HPDE6-E6E7 (cell line): ENCODE data around the gene IQCF6.
"Not testable (repeated sequence)": the region's sequence is repeated elsewhere in the genome, so short reads cannot be mapped to it uniquely, and the experiment has no call there.

Source experiments
- DNase-seq: peaks from one replicate; pipeline ENCODE4 v3.0.0; 2011; ENCODE audit warnings: missing footprints; ENCODE audit errors: extremely low spot score

Gene IQCF6

DNA sequence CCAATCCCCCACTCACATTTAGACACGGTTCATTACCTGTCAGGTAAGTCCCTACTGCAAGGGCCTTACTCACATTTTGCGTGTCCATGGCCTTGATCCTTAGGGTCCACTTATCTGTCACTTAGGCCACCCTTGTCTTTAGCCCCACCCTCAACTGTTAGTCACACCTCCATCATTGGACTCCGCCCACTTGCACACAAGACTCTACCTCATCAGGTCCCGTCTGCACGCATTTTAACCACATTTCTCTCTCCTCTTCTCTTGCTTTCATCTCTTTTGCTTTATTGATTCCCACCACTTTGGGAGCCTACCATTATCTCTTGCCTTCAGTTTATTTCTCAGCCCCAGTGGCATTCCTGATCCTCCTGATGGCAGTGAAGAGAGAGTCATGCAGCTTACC is at the start of gene IQCF6:
Gene IQCF6 (minus strand): TSS at position 101 of the 400 bp plus-strand sequence. CDS start 13 bp downstream, at position 88.
- no peak for DNase-seq

DNA sequence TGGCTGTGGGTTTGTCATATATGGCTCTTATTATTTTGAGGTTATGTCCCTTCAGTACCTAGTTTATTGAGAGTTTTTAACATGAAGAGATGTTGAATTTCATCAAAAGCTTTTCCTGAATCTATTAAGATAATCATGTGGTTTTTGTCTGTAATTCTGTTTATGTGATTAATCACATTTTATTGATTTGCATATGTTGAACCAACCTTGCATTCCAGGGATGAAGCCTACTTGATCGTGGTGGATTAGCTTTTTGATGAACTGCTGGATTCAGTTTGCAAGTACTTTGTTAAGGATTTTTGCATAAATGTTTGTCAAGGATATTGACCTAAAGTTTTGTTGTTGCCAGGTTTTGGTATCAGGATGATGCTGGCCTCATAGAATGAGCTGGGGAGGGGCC is 49.3 kb upstream of the IQCF6 start:
- DNase-seq: no peak

- no peak for DNase-seq
Measured at GRCh38 chr3:51819709-51820406, 40.8 kb upstream of the IQCF6 start.

GRCh38 chr3:51819151-51819550 is 40.1 kb upstream of the IQCF6 start:
- DNase-seq: no peak

DNA sequence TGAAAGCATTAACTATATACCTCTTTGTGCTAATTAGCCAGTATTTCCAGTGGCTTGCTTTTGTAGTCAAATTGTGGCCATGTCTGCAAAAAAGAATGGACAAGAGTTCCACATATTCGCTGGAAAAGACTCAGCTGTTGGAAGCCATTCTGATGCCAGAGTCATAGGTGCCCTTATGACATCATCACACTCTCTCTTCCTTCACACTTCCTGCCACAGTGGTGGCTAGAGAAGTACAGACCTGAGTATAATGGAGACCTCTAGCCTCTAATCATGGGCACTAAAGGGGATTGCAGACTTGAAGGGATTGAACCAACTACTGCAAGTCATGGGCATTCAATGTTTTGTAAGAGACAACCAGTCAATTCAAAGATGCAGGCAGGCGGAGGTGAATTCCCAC is 38.3 kb upstream of the IQCF6 start:
- no peak for DNase-seq

GRCh38 chr3:51816723-51817122 is 37.7 kb upstream of the IQCF6 start:
- DNase-seq: no peak

GRCh38 chr3:51815614-51816013 is 36.6 kb upstream of the IQCF6 start:
- DNase-seq: no peak

DNA sequence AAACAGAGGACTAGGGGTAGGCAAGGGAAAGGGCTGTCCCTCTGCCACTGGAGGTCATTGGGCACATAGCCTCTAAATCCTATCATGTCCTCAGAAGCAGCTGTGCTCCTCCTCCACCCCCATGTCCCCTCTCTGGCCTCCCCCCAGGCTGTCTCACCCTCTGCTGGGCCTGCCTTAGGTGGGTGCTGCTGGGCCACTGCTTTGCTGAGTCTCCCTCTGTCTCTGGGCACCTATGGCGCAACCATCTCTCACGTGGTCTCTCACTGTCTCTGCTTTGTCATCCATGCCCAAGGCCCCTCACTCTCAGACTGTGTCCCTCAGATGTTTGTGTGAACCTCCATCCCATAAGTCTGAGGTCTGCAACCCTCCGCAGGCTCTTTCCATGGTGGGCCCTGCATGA is 35.0 kb upstream of the IQCF6 start:
- no peak for DNase-seq

DNA sequence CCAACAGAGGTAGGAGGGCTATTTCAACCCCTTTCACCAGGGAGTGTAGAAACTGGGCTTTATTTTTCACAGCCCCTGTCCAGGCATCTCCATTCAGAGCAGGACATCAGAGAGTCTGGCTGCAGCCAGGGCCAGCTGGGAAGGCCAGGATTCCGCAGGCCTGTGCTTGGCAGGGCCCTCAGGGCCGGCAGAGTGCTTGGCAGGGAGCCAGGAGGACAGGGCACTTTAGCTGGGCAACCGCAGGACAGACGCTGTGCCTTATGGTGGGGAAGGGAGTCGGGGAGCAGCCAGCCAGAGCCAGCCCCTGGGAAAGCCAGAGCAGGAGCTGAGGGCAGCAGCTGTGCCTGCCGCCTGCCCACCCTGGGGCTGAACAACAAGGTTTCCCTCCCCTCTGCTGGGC is 34.5 kb upstream of the IQCF6 start:
- no peak for DNase-seq

DNA sequence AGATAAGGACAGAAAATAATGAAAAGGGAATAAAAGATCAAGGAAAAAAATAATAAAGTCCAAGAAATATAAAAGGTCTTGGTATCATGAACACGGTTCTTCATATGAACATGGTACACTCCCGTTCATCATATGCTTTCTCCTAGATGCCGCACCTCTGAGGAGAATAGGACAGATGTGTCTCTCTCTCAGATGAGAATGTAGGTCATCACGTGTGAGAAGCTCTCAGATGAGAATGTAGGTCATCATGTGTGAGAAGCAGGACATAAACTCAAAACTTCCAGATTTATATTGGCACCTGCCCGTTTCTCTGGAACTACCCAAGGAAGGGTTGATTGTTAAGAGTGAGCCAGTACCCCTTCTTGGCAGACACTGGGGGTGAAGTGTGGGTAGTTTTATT is 29.9 kb upstream of the IQCF6 start:
- no peak for DNase-seq

DNA sequence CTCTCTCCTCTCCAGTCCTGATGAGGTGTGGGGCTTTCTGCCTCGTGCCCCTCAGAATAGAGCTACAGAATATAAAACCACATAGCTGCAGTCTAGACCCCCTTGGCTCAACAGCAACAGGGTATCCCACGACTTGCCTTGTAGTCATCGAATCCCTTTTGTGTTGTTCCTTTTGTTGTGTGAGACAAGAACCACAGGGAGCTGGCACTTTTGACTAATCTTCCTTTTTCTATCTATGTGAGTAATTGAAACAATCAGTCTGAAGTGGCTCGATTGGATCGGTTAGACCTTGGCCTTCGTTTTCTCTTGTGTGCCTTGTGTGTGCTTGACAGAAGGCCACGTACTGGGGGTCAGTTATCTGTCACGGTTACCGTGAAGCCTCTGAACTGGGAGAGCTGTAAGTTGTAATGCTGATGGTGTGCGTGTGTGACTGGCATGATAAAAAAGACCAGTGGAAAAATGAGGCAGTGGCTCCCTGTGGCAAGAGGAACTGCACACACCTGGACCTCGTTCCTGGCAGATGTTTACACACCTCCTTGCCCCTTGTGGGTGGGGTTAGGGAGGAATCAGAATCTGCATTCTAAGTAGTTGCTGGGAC is 23.2 kb upstream of the IQCF6 start:
- DNase-seq: no peak

GRCh38 chr3:51800750-51801125 is 21.7 kb upstream of the IQCF6 start:
- DNase-seq: no peak

DNA sequence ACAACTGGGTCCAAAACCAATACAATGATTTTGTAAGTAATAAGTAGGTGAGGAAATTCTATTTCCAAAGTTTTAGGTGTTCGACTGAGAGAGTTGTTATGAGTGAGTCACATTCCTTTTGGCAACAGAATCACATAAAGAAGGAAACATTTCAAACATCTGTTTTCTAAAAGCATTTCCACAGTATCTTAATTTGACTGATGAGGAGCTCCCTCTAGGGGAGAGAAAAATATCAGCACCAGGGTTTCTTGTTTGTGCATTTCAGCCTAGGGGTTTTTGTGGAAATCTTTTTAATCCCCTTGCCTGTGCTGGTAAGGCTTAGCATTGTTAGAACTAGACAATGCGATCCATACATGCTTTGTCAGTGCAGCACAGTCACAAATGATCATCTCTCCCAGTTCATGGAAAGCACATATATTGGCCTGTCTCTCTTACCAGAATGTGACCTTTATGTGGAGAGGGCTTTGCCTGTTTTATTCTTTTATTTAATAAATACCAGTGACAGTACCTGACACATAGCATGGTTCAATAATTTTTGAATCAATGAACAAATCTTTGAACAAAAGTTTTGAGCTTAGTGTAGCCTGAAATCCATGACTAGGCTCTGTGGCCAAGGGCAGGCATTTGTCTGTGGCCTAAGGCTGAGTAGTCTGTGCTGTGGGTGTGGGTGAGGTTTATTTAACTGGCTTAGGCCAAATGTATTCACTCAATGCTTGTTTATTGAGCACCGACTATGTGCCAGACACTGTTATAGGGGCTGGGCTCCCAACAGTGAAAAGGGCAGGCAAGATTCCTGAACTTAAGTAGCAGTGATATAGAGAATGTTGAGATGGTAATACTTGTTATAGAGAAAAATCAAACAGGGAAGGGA is 21.1 kb upstream of the IQCF6 start:
- peak; percentile 15 for DNase-seq

DNA sequence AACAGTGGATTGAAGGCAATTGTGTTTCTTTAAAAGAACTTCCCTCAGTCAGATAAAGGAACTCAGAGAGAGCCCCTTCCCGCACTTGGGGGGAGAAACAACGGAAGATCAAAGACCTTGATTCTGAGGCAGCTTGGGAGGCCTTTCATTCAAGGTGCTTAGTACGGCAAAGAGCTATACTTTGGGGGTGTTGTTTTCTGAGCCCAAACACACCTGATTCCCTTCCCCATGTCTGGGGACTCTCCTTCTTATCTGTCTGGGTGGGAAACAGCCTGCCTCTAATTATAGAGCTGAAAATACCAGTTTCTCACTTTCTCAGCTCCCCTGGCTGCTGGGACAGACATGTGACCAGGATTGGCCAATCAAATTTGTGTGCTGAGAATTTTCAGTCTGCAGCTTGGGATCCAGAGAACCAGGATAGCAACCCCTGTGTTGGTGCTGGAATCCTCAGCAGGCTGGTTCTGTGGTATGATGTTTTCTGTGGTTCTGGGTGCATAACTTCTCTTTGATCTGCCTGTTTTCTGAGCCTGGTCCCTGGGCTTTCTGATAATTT is 19.4 kb upstream of the IQCF6 start:
- no peak for DNase-seq

DNA sequence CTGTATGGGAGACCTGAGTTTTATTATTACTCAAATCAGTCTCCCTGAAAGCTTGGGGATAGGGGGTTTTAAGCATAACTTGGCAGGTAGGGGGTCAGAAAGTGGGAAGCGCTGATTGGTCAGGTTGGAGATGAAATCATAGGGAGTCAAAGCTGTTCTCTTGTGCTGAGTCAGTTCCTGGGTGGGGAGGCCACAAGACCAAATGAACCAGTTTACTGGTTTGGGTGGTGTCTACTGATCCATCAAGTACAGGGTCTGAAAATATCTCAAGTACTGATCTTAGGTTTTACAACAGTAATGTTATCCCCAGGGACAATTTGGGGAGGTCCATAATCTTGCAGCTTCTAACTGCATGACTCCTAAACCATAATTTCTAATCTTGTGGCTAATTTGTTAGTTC is 17.8 kb upstream of the IQCF6 start:
- no peak for DNase-seq

GRCh38 chr3:51794206-51794605 is 15.2 kb upstream of the IQCF6 start:
- no peak for DNase-seq

GRCh38 chr3:51792206-51792605 is 13.2 kb upstream of the IQCF6 start:
- DNase-seq: no peak

DNA sequence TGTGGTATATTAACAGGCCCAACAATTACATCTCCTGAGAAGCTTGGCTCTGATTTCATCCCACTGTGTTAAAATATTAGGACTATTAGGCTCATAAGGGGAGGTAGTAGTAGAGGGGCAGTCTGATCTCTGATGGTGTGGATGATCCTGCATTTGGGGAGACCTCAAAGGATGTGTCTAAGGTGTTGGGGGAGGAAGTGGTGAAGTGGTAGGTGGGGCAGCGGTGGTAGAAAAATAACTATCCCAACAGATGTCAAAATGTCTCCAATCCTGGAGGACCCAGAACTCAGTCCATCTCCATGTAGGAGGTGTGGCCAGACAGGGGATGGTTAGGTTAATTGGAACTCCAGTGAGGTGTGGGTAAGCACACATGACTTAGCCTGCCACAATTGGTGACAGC is 10.4 kb upstream of the IQCF6 start:
- no peak for DNase-seq

- DNase-seq: not testable (repeated sequence)
Measured at GRCh38 chr3:51787576-51787975, 8.5 kb upstream of the IQCF6 start.

DNA sequence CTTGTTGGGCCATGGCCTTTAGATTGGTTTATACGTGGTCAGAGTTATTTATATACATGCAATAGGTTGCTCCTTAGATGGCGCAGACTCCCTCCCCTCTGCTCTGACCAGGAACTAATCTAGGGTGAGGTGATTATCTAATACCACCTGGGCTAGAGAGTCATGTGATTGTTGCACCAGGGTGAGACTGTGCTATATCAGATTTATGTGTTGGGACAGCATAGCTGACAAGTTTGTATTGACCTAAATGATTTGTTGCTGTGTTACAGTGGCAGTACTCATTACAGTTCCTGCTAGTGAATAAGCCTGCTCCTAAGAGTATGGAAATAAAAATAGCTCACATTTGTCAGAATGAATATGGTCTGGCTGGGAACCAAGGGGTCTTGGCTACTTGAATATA is 7.2 kb upstream of the IQCF6 start:
- DNase-seq: no peak

GRCh38 chr3:51778554-51778953 is 483 bp downstream of the IQCF6 start:
- DNase-seq: no peak

- DNase-seq: no peak
Measured at GRCh38 chr3:51777985-51778384, 1.1 kb downstream of the IQCF6 start.
